HG03159 (cell line): ENCODE measurements around the gene SPRY4.
"Not testable (repeated sequence)": the region's sequence is repeated elsewhere in the genome, so short reads cannot be mapped to it uniquely, and the experiment has no call there.

Experiments used
- ATAC-seq: cut with Tn5 transposase; IDR thresholded peaks from one replicate; pipeline ENCODE4 v1.9.1; 2021; ENCODE audit warnings: mild to moderate bottlenecking, moderate library complexity; ENCODE audit not compliant: unreplicated experiment

Gene SPRY4

DNA sequence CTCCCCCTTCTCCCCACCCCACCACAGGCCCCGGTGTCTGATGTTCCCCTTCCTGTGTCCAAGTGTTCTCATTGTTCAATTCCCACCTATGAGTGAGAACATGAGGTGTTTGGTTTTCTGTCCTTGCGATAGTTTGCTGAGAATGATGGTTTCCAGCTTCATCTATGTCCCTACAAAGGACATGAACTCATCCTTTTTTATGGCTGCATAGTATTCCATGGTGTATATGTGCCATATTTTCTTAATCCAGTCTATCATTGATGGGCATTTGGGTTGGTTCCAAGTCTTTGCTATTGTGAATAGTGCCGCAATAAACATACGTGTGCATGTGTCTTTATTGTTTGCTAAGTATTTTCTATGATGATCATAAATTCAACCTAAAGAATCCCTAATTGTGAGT, 60.7 kb downstream of the SPRY4 start:
- not testable (repeated sequence) for ATAC-seq

GRCh38 chr5:142263346-142263745, 61.5 kb downstream of the SPRY4 start:
- ATAC-seq: no peak

DNA sequence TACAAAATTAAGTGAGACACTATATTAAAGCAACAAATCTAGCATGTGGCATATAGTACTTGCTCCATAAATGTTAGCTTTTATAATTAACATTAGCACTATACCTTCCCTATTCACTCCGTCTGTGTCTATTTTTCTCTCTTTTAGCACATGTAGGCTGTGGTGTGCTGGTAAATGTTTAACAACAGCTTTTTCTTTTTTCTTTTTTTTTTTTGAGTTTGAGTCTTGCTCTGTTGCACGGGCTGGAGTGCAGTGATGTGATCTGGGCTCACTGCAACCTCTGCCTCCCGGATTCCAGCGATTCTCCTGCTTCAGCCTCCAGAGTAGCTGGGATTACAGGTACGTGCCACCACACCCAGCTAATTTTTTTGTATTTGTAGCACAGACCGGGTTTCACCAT, 62.1 kb downstream of the SPRY4 start:
- no peak for ATAC-seq
